Cardiac muscle cell (in vitro differentiated cells and primary cell): Measurements from ENCODE around the gene ATP1A4. TPM values are rescaled to one million over a fixed set of nuclear protein-coding genes. Genes with fewer than 3 reads are reported as not detected.

Experiments used
- DNase-seq, 2 donors: peaks; one replicate each; pipeline versions ENCODE4 v3.0.0 to v3.0.0-alpha.2; 2010 to 2017; ENCODE audit warnings: low read depth in 1 of 2, low spot score in 1 of 2
- H3K27ac ChIP-seq: fragments of 200-600 bp; sonication (generic); 2 replicates; pipeline ENCODE4 v1.5.1; 2016
- H3K27me3 ChIP-seq: fragments of 200-600 bp; sonication (generic); 2 replicates; pipeline ENCODE4 v1.6.0; 2016; ENCODE audit warnings: control low read depth
- H3K36me3 ChIP-seq: fragments of 200-600 bp; sonication (generic); 2 replicates; pipeline ENCODE4 v1.5.1; 2016; ENCODE audit warnings: control low read depth
- H3K4me1 ChIP-seq: fragments of 200-600 bp; sonication (generic); 2 replicates; pipeline ENCODE4 v1.8.1; 2017; ENCODE audit warnings: low read depth, mild to moderate bottlenecking, mixed run types
- H3K4me3 ChIP-seq: fragments of 200-600 bp; sonication (generic); 2 replicates; pipeline ENCODE4 v1.5.1; 2016; ENCODE audit warnings: mild to moderate bottlenecking
- H3K9me3 ChIP-seq: fragments of 200-600 bp; sonication (generic); 2 replicates; pipeline ENCODE4 v1.5.1; 2017; ENCODE audit warnings: low read depth, mild to moderate bottlenecking, control low read depth
- polyA plus RNA-seq: library from polyadenylated mRNA; unstranded; fragments of >200 nt; fragmentation: Nextera tagmentation; extraction: Ambion mirVana; gene quantifications from 2 replicates; pipeline ENCODE4 v1.2.1, GENCODE V29; 2016
- total RNA-seq: library from RNA; depleted of rRNA; stranded (reverse); fragments of >200 nt; gene quantifications from 2 replicates; pipeline ENCODE4 v1.2.3, GENCODE V29; 2016
- TF ChIP-seq, protein P1 (sequence below): IDR thresholded peaks from 2 replicates; pipeline ENCODE4 v1.5.1; 2012; ENCODE audit warnings: low read depth, mild to moderate bottlenecking, low read length

The ATP1A4 gene
- total and polyA plus RNA-seq, 2 experiments from 2014 or later: 0.21 to 0.57 TPM

DNA sequence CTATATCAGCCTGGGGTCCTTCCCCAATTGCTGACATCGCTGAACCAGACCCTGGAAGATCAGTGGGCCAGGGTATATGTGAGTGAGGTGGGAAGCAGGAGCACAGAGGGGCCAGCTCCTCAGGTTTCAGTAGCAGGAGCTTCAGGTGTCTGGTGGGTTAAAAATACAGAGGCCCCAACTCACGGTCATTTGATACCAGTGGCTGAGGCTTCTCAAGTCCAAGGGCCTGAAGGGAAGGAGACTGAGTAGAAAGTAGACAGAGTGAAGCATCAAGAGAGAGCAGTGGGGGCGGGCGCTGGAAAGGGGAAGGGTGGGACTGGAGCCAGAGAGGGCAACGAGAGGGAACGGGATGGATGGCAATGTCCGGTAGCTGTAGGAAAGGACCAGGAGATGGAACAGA, 36.9 kb downstream of the ATP1A4 start:
- no peaks in the 10 kb centered on the region for H3K36me3 ChIP-seq
- no peak for DNase-seq
- no peaks in the 10 kb centered on the region for H3K27me3 ChIP-seq
- peak overlapping the region; percentile 21 for H3K27ac ChIP-seq
- H3K9me3 ChIP-seq: no peaks in the 10 kb centered on the region
- TF ChIP-seq, protein P1, sequence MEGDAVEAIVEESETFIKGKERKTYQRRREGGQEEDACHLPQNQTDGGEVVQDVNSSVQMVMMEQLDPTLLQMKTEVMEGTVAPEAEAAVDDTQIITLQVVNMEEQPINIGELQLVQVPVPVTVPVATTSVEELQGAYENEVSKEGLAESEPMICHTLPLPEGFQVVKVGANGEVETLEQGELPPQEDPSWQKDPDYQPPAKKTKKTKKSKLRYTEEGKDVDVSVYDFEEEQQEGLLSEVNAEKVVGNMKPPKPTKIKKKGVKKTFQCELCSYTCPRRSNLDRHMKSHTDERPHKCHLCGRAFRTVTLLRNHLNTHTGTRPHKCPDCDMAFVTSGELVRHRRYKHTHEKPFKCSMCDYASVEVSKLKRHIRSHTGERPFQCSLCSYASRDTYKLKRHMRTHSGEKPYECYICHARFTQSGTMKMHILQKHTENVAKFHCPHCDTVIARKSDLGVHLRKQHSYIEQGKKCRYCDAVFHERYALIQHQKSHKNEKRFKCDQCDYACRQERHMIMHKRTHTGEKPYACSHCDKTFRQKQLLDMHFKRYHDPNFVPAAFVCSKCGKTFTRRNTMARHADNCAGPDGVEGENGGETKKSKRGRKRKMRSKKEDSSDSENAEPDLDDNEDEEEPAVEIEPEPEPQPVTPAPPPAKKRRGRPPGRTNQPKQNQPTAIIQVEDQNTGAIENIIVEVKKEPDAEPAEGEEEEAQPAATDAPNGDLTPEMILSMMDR: no peak
- H3K4me1 ChIP-seq: peaks cover 45% of the 10 kb centered on the region
- no peak overlapping the region for H3K4me3 ChIP-seq

DNA sequence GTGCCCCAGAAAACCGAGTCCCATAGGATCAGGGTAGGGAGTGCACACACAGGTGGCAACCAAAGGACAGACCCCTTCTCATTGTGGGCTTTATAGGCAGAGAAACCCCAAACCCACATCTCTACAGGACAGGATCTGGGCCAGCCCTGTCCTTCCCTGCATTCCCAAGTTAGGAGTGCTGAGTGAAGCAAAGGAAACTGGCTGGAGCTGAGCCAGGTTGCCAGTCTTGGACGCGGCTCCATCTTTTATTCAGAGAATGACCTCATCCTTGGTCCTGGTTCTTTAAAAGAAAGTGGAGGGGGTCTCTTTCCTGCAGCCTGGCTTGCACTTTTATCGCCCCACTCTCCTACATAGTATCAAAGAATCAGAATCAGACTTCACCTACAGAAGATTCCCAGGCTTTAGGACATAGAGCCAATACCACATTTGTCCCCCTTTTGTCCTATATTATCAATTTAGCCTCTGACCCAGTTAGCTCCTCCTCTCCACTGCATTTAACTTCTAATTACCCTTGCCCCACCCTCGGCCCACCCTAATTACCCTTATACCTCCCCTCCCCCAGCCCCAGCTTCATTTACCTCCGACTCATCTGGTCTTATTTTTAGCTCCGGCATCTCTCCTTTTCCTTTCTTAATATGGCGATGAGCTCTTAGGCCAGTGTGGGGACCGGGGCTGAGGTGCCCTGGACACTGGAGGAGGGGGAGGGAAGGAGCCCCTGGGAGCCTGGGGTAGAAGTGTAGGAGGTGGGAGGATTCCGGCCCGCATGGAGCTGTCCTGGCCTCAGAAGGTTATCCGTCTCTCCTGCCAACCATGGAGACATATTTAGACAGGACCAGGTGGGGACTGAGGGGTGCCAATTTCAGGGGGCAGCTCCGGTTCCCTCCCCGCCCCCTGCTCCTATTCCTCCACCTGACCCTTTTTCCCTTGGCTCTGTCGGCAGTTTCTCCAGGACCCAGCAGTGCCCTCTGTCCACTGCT, 38.5 kb downstream of the ATP1A4 start, which contains the start of gene CASQ1:
Gene CASQ1 (plus strand): TSS at position 927 of the 977 bp plus-strand sequence. CDS start 177 bp downstream, outside the sequence.
- peak; percentile 58 to 64 for DNase-seq
- peaks cover 47% of the 10 kb centered on the region for H3K4me1 ChIP-seq
- H3K27me3 ChIP-seq: no peaks in the 10 kb centered on the region
- no peak within 1 kb of the TSS for H3K4me3 ChIP-seq
- H3K27ac ChIP-seq: peak within 1 kb of the TSS; percentile 86
- no peaks in the 10 kb centered on the region for H3K36me3 ChIP-seq
- H3K9me3 ChIP-seq: no peaks in the 10 kb centered on the region
- TF ChIP-seq, protein P1: no peak

DNA sequence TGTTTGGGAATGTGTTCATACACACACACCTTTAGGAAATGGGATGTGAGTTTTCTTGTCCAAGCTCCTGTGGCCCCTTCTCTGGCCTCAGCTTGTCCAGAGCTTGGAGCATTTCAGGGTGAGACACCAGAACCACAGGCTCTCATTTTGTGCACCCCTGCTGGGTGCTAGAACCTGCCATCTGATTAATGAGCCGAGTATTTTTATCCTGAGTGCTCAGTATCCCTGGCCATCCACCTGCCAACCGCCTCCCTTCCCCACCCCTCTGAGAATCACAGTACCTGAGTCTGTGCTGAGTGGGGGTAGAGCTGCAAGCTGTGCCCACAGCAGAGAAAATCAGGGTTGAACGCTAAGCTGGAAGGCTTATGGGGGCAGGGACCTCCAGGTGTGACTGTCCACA, 40.4 kb downstream of the ATP1A4 start:
- H3K27ac ChIP-seq: no peak overlapping the region
- no peak for DNase-seq
- H3K27me3 ChIP-seq: no peaks in the 10 kb centered on the region
- H3K9me3 ChIP-seq: no peaks in the 10 kb centered on the region
- no peaks in the 10 kb centered on the region for H3K36me3 ChIP-seq
- TF ChIP-seq, protein P1: no peak
- H3K4me1 ChIP-seq: peaks cover 47% of the 10 kb centered on the region
- H3K4me3 ChIP-seq: no peak overlapping the region

DNA sequence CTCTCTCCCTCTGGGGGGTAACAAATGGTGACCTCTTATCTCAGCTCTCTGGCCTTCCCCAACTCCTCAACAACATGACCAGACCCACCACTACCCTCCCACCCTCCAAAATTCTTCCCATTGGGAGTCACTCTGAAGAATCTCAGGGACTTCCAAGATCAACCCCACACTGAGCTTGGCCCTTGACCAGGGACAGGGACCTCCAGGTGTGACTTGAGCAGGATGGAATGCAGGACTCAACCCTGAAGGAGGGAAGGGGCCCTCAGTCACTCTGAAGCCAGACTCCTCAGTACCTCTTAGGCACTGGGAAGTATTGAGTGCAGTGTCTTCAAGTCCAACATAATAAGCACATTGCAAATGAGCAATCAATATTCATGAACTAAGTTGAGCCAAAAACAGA, 40.8 kb downstream of the ATP1A4 start:
- no peak for DNase-seq
- H3K27me3 ChIP-seq: no peaks in the 10 kb centered on the region
- no peak overlapping the region for H3K27ac ChIP-seq
- peaks cover 47% of the 10 kb centered on the region for H3K4me1 ChIP-seq
- no peaks in the 10 kb centered on the region for H3K36me3 ChIP-seq
- no peaks in the 10 kb centered on the region for H3K9me3 ChIP-seq
- TF ChIP-seq, protein P1: no peak
- H3K4me3 ChIP-seq: no peak overlapping the region

DNA sequence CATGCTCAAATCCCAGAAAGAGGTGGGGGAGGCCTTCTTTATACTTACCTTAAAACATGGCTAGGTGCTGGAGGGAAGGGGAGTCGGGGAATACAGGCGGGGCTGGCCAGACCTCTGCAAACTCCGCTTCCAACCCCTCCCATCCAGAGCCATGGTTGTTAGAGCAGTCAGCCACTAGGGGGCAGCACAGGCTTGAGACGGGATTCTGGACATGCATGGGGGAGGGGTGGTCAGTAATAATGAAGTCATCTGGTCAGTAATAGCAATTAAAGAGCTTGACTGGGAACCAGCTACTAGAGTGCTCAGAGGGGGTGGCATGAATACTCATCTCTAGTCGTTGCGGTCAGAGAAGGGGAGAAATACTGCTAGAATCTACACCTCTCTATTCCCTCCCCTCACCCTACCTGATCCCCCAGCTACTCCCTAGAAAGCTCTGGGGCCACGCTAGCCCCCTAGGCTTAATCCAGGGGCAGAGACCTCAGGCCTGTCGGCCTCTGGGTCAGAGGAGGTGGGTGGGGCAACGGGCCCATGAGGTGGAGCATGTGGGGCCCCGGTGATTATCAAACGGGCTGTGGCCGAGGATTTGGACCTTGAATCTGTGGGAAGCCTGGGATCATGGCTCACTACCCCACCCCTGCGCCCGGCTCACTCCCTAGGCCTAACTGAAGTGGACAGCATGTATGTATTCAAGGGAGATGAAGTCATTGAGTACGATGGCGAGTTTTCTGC, 41.9 kb downstream of the ATP1A4 start:
- H3K4me3 ChIP-seq: no peak overlapping the region
- peak overlapping the region; percentile 8 for H3K27ac ChIP-seq
- H3K27me3 ChIP-seq: no peaks in the 10 kb centered on the region
- DNase-seq: peak; percentile 90 to 94
- TF ChIP-seq, protein P1: peak; percentile 93
- peaks cover 47% of the 10 kb centered on the region for H3K4me1 ChIP-seq
- H3K36me3 ChIP-seq: no peaks in the 10 kb centered on the region
- no peaks in the 10 kb centered on the region for H3K9me3 ChIP-seq
